ENCODE data around the gene ELOB. TPM values are rescaled to one million over a fixed set of nuclear protein-coding genes. Genes with fewer than 3 reads are reported as not detected.
A peak's percentile ranks its signal among the peaks of the same experiment; 100 is the strongest.
"Not testable (repeated sequence)": the region's sequence is repeated elsewhere in the genome, so short reads cannot be mapped to it uniquely, and the experiment has no call there.

Gene ELOB

GRCh38 chr16:2721634-2722173 lies 55.4 kb downstream of the ELOB start:
- not testable (repeated sequence) for H2BK120ac ChIP-seq (ENCODE audit: low read depth, low read length); H3K36me3 ChIP-seq (ENCODE audit: control insufficient read depth in 1 of 2, insufficient read depth in 2 of 2, low read depth in 1 of 2, low read length in 2 of 2); H3K27ac ChIP-seq (ENCODE audit: low read length, poor library complexity, severe bottlenecking); DNase-seq; H3K79me1 ChIP-seq (replicated peaks; ENCODE audit: low read length, poor library complexity, severe bottlenecking); H3K23ac ChIP-seq (ENCODE audit: low read length in 2 of 2); H2AFZ ChIP-seq (ENCODE audit: low read depth, low read length); H4K91ac ChIP-seq (ENCODE audit: low read length); H3K14ac ChIP-seq (ENCODE audit: low read length in 2 of 2); H3K18ac ChIP-seq (ENCODE audit: low read depth in 1 of 2, low read length in 2 of 2); H2AK5ac ChIP-seq (ENCODE audit: low read length, severe bottlenecking); H3K9me3 ChIP-seq (ENCODE audit: control insufficient read depth, low read length); H3K4ac ChIP-seq (ENCODE audit: low read depth in 1 of 2, low read length in 2 of 2); H2BK5ac ChIP-seq (ENCODE audit: low read depth, low read length, poor library complexity, severe bottlenecking); H2BK15ac ChIP-seq (ENCODE audit: low read depth, poor library complexity, severe bottlenecking); H2BK12ac ChIP-seq (ENCODE audit: low read length in 2 of 2)
- peaks cover 6 to 11% of the 10 kb centered on the region in 2 experiments for H3K27me3 ChIP-seq (ENCODE audit: control insufficient read depth in 1 of 2, insufficient read depth in 1 of 2, low read length in 2 of 2)
- H3K4me3 ChIP-seq (ENCODE audit: insufficient read depth in 1 of 2, low read depth in 1 of 2, low read length in 2 of 2), result peak overlapping the region in 1 of 2 experiments; percentile 64
- H3K9ac ChIP-seq (ENCODE audit: low read length), result peak overlapping the region; percentile 71
- H3K4me1 ChIP-seq (ENCODE audit: control insufficient read depth, insufficient read depth, low read depth, low read length), result peaks cover 14% of the 10 kb centered on the region
- H4K8ac ChIP-seq (ENCODE audit: low read length), result peak overlapping the region; percentile 31
- peak overlapping the region; percentile 54 for H3K4me2 ChIP-seq (ENCODE audit: low read length, poor library complexity, severe bottlenecking)
- WGBS, result 51% methylated on average over 12 of the region's 14 CpGs

Small RNA genes within 50 kb of the gene (small RNA-seq; reads per million reads assigned to genes)
- not detected for gene SNORA3C (ENCODE audit: low read depth)
